Measurements from ENCODE around the gene MR1.
A peak's percentile ranks its signal among the peaks of the same experiment; 100 is the strongest.
"Not testable (repeated sequence)": the region's sequence is repeated elsewhere in the genome, so short reads cannot be mapped to it uniquely, and the experiment has no call there.

Gene MR1

GRCh38 chr1:181033128-181033798 is 520 bp upstream of the MR1 start:
- DNase-seq: no peak

- not testable (repeated sequence) for DNase-seq
Measured at GRCh38 chr1:181035210-181035609, 1.4 kb downstream of the MR1 start.

GRCh38 chr1:181036107-181036836 is 2.5 kb downstream of the MR1 start:
- DNase-seq: no peak

- DNase-seq: no peak
Measured at GRCh38 chr1:181037386-181037785, 3.6 kb downstream of the MR1 start.

- DNase-seq: peak; percentile 18 to 62
Measured at GRCh38 chr1:181038399-181038873, 4.7 kb downstream of the MR1 start.

- no peak for DNase-seq
Measured at GRCh38 chr1:181040284-181040865, 6.6 kb downstream of the MR1 start.

GRCh38 chr1:181043025-181043888 is 9.5 kb downstream of the MR1 start:
- no peak for DNase-seq

GRCh38 chr1:181044449-181044966 is 10.7 kb downstream of the MR1 start:
- no peak for DNase-seq

- not testable (repeated sequence) for DNase-seq
Measured at GRCh38 chr1:181045946-181046345, 12.2 kb downstream of the MR1 start.

- DNase-seq: no peak
Measured at GRCh38 chr1:181049378-181049777, 15.6 kb downstream of the MR1 start.

GRCh38 chr1:181050922-181051321 is 17.1 kb downstream of the MR1 start:
- no peak for DNase-seq

- DNase-seq: no peak
Measured at GRCh38 chr1:181056560-181056959, 22.8 kb downstream of the MR1 start.

- DNase-seq: peak; percentile 32 to 35
Measured at GRCh38 chr1:181057079-181057478, 23.3 kb downstream of the MR1 start.

GRCh38 chr1:181059435-181059834 is 25.7 kb downstream of the MR1 start:
- no peak for DNase-seq

GRCh38 chr1:181060066-181060465 is 26.3 kb downstream of the MR1 start:
- DNase-seq: no peak

GRCh38 chr1:181060947-181061346 is 27.2 kb downstream of the MR1 start:
- not testable (repeated sequence) for DNase-seq

- no peak for DNase-seq
Measured at GRCh38 chr1:181061487-181061886, 27.7 kb downstream of the MR1 start.

GRCh38 chr1:181061891-181062835 is 28.4 kb downstream of the MR1 start:
- DNase-seq: no peak

GRCh38 chr1:181062836-181063428 is 29.1 kb downstream of the MR1 start:
- DNase-seq: no peak

- DNase-seq: no peak
Measured at GRCh38 chr1:181064011-181064623, 30.3 kb downstream of the MR1 start.

GRCh38 chr1:181064702-181065101 is 30.9 kb downstream of the MR1 start:
- no peak for DNase-seq

All from NCI-H2081 (cell line).